Measurements from ENCODE around the gene UTP14C.

- TF ChIP-seq, protein P1, sequence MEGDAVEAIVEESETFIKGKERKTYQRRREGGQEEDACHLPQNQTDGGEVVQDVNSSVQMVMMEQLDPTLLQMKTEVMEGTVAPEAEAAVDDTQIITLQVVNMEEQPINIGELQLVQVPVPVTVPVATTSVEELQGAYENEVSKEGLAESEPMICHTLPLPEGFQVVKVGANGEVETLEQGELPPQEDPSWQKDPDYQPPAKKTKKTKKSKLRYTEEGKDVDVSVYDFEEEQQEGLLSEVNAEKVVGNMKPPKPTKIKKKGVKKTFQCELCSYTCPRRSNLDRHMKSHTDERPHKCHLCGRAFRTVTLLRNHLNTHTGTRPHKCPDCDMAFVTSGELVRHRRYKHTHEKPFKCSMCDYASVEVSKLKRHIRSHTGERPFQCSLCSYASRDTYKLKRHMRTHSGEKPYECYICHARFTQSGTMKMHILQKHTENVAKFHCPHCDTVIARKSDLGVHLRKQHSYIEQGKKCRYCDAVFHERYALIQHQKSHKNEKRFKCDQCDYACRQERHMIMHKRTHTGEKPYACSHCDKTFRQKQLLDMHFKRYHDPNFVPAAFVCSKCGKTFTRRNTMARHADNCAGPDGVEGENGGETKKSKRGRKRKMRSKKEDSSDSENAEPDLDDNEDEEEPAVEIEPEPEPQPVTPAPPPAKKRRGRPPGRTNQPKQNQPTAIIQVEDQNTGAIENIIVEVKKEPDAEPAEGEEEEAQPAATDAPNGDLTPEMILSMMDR (IDR thresholded peaks at IDR 0.05): peak; percentile 52 to 83 (median 69)
- TF ChIP-seq POLR2A (IDR thresholded peaks at IDR 0.05): no peak
These were observed 23.3 kb upstream of the UTP14C start for GRCh38 chr13:52001120-52001731.

Data from heart left ventricle (tissue), 13 donors.